ENCODE results near the gene TIPARP. TPM values are rescaled to one million over a fixed set of nuclear protein-coding genes. Genes with fewer than 3 reads are reported as not detected.

Gene TIPARP
- total RNA-seq, 6 experiments from 2014 or later, result 60.6 to 78.0 (median 67.4) TPM

GRCh38 chr3:156641618-156641975 is 32.8 kb upstream of the TIPARP start:
- Mint-ChIP-seq H3K27me3 (ENCODE audit: insufficient read depth) (peaks cover 2% of the 10 kb centered on the region; the same call in 1 of the 2 replicates), H3K4me3 (no peak overlapping the region), H3K9me3 (no peaks in the 10 kb centered on the region), H3K27ac (no peak overlapping the region), H3K4me1 (ENCODE audit: low read depth) (no peaks in the 10 kb centered on the region), H3K36me3 (ENCODE audit: low read depth) (no peaks in the 10 kb centered on the region)
- no peak for TF ChIP-seq CTCF (IDR thresholded peaks at IDR 0.05)
- DNase-seq, result no peak

GRCh38 chr3:156642750-156643728 is 31.4 kb upstream of the TIPARP start:
- Mint-ChIP-seq H3K9me3 (no peaks in the 10 kb centered on the region), H3K4me1 (ENCODE audit: low read depth) (peaks cover 5% of the 10 kb centered on the region), H3K27me3 (ENCODE audit: insufficient read depth) (peaks cover 2% of the 10 kb centered on the region; the same call in 1 of the 2 replicates), H3K36me3 (ENCODE audit: low read depth) (no peaks in the 10 kb centered on the region), H3K27ac (no peak overlapping the region), H3K4me3 (no peak overlapping the region)
- no peak for DNase-seq
- TF ChIP-seq CTCF (IDR thresholded peaks at IDR 0.05), result no peak

- H3K4me3 Mint-ChIP-seq, result no peak overlapping the region
- no peaks in the 10 kb centered on the region for H3K9me3 Mint-ChIP-seq
- H3K27me3 Mint-ChIP-seq (ENCODE audit: insufficient read depth), result peaks cover 2% of the 10 kb centered on the region; the same call in 1 of the 2 replicates
- H3K4me1 Mint-ChIP-seq (ENCODE audit: low read depth), result peaks cover 12% of the 10 kb centered on the region
- no peak for DNase-seq
- no peaks in the 10 kb centered on the region for H3K36me3 Mint-ChIP-seq (ENCODE audit: low read depth)
- no peak for TF ChIP-seq CTCF (IDR thresholded peaks at IDR 0.05)
- H3K27ac Mint-ChIP-seq, result no peak overlapping the region
Measured at GRCh38 chr3:156643729-156644389, 30.5 kb upstream of the TIPARP start.

GRCh38 chr3:156644958-156645357 is 29.4 kb upstream of the TIPARP start:
- DNase-seq, result no peak
- peaks cover 12% of the 10 kb centered on the region for H3K4me1 Mint-ChIP-seq (ENCODE audit: low read depth)
- H3K27me3 Mint-ChIP-seq (ENCODE audit: insufficient read depth), result peaks cover 2% of the 10 kb centered on the region; the same call in 1 of the 2 replicates
- H3K9me3 Mint-ChIP-seq, result no peaks in the 10 kb centered on the region
- no peaks in the 10 kb centered on the region for H3K36me3 Mint-ChIP-seq (ENCODE audit: low read depth)
- no peak overlapping the region for H3K4me3 Mint-ChIP-seq
- no peak for TF ChIP-seq CTCF (IDR thresholded peaks at IDR 0.05)
- H3K27ac Mint-ChIP-seq, result no peak overlapping the region

GRCh38 chr3:156646958-156647357 is 27.4 kb upstream of the TIPARP start:
- Mint-ChIP-seq H3K27ac (no peak overlapping the region), H3K27me3 (ENCODE audit: insufficient read depth) (no peaks in the 10 kb centered on the region), H3K36me3 (ENCODE audit: low read depth) (no peaks in the 10 kb centered on the region), H3K4me1 (ENCODE audit: low read depth) (peaks cover 12% of the 10 kb centered on the region), H3K9me3 (no peaks in the 10 kb centered on the region), H3K4me3 (no peak overlapping the region)
- no peak for TF ChIP-seq CTCF (IDR thresholded peaks at IDR 0.05)
- no peak for DNase-seq

Measured in HFFc6 (cell line).